ENCODE results near the gene SYNE4. TPM values are rescaled to one million over a fixed set of nuclear protein-coding genes. Genes with fewer than 3 reads are reported as not detected.

SYNE4 gene
- total RNA-seq, 2 experiments from 2014 or later = 2.4 to 3.3 TPM

GRCh38 chr19:35995048-35995993 lies 13.3 kb downstream of the SYNE4 start, which contains the start of gene SDHAF1:
TSS of gene SDHAF1 (plus strand) at chr19:35995188. CDS start at chr19:35995275, 87 bp downstream.
- intact Hi-C loops (cut with micrococcal nuclease) = no loop called here
- H3K36me3 Mint-ChIP-seq (ENCODE audit: low read depth) = peaks cover 20% of the 10 kb centered on the region
- DNase-seq (peak; percentile 98), ATAC-seq (peak; percentile 86)
- POLR2A ChIA-PET = interaction anchor here (0.5 to 1.8 kb wide), 7 partner anchors 12 to 180 kb away, joined by 3 to 6 read pairs (median 4); partner anchors contain the start of gene ALKBH6
- H3K27ac Mint-ChIP-seq = peak within 1 kb of the TSS; percentile 95
- H3K4me1 Mint-ChIP-seq (ENCODE audit: low read depth) = peaks cover 35% of the 10 kb centered on the region
- H3K27me3 Mint-ChIP-seq = no peaks in the 10 kb centered on the region
- peak within 1 kb of the TSS; percentile 96 for H3K4me3 Mint-ChIP-seq
- no peaks in the 10 kb centered on the region for H3K9me3 Mint-ChIP-seq
- CTCF ChIA-PET = interaction anchor here (1.0 to 2.0 kb wide), 2 partner anchors 19 to 37 kb away, joined by 4 to 6 read pairs; partner anchors contain the start of gene ALKBH6
- TF ChIP-seq CTCF (IDR thresholded peaks at IDR 0.05) = no peak

GRCh38 chr19:35993923-35994598 lies 14.6 kb downstream of the SYNE4 start:
- no peak for ATAC-seq
- no peaks in the 10 kb centered on the region for H3K27me3 Mint-ChIP-seq
- ChIA-PET POLR2A (interaction anchor here (0.7 to 1.8 kb wide), 6 partner anchors 13 to 283 kb away, joined by 3 to 7 read pairs (median 4); partner anchors contain the start of genes ALKBH6 and IGFLR1), CTCF (interaction anchor here (0.8 to 2.0 kb wide), 8 partner anchors 17 to 63 kb away, joined by 3 to 6 read pairs (median 4); no protein-coding TSS in a partner anchor)
- peak; percentile 36 for DNase-seq
- H3K36me3 Mint-ChIP-seq (ENCODE audit: low read depth) = peaks cover 17% of the 10 kb centered on the region
- intact Hi-C loops (cut with micrococcal nuclease) = loop anchor here (5.0 kb wide), 1 partner anchor 37 kb away; no protein-coding TSS in a partner anchor
- H3K4me1 Mint-ChIP-seq (ENCODE audit: low read depth) = peaks cover 27% of the 10 kb centered on the region
- H3K4me3 Mint-ChIP-seq = peak overlapping the region; percentile 96
- peak overlapping the region; percentile 57 for H3K27ac Mint-ChIP-seq
- TF ChIP-seq CTCF (IDR thresholded peaks at IDR 0.05) = no peak
- H3K9me3 Mint-ChIP-seq = peaks cover under 1% of the 10 kb centered on the region

GRCh38 chr19:35992907-35993765 lies 15.5 kb downstream of the SYNE4 start:
- H3K9me3 Mint-ChIP-seq = peaks cover 4% of the 10 kb centered on the region
- H3K27ac Mint-ChIP-seq = no peak overlapping the region
- H3K36me3 Mint-ChIP-seq (ENCODE audit: low read depth) = peaks cover 14% of the 10 kb centered on the region

More at GRCh38 chr19:35992907-35993765, 15.5 kb downstream of the SYNE4 start:
- Mint-ChIP-seq H3K4me1 (ENCODE audit: low read depth) (peaks cover 25% of the 10 kb centered on the region), H3K4me3 (no peak overlapping the region), H3K27me3 (peaks cover 7% of the 10 kb centered on the region)
- ChIA-PET POLR2A (interaction anchor here (1.5 kb wide), 1 partner anchor 12 kb away, joined by 7 read pairs; no protein-coding TSS in a partner anchor), CTCF (interaction anchor here (0.8 to 1.4 kb wide), 7 partner anchors 18 to 62 kb away, joined by 3 to 5 read pairs (median 3); no protein-coding TSS in a partner anchor)
- ATAC-seq = no peak
- DNase-seq = no peak
- intact Hi-C loops (cut with micrococcal nuclease) = loop anchor here (5.0 kb wide), 1 partner anchor 36 kb away; no protein-coding TSS in a partner anchor
- no peak for TF ChIP-seq CTCF (IDR thresholded peaks at IDR 0.05)
